GM21576 (cell line): ENCODE measurements around the gene SERPINA12.

Source experiments
- ATAC-seq: cut with Tn5 transposase; IDR thresholded peaks from one replicate; pipeline ENCODE4 v1.9.1; 2021; ENCODE audit warnings: mild to moderate bottlenecking, moderate library complexity; ENCODE audit not compliant: unreplicated experiment

SERPINA12 gene

DNA sequence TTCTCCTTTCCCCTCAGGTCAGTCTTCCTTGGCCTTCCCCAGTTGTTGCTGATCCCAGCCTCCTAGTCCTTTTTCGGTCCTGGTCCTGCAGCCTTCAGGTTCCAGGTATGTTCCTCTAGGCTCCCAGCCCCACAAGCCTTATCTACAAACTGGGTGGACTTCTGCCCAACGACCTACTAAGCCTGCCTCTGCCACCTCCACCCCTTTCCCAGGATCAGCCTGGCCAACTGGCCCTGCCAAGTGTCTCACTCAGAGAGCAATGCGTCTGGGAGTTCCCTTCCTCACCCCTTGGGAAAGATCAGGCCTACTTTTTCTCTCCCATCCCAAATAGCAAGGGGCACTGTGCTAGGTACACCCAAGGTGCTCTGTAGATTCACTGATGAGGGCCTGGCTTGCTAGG, at the start of gene SERPINA12:
Gene SERPINA12, minus strand, starts transcription at position 114 of the 400 bp plus-strand sequence. CDS start 11,072 bp downstream, outside the sequence.
- no peak for ATAC-seq

GRCh38 chr14:94558842-94559241, 49.6 kb upstream of the SERPINA12 start:
- ATAC-seq = no peak

GRCh38 chr14:94557327-94557726, 48.1 kb upstream of the SERPINA12 start:
- ATAC-seq = no peak

GRCh38 chr14:94555991-94556390, 46.7 kb upstream of the SERPINA12 start:
- ATAC-seq = no peak

- no peak for ATAC-seq
These were observed 40.8 kb upstream of the SERPINA12 start for GRCh38 chr14:94550041-94550440.

GRCh38 chr14:94548999-94549985, 40.0 kb upstream of the SERPINA12 start:
- peak; percentile 81 for ATAC-seq

DNA sequence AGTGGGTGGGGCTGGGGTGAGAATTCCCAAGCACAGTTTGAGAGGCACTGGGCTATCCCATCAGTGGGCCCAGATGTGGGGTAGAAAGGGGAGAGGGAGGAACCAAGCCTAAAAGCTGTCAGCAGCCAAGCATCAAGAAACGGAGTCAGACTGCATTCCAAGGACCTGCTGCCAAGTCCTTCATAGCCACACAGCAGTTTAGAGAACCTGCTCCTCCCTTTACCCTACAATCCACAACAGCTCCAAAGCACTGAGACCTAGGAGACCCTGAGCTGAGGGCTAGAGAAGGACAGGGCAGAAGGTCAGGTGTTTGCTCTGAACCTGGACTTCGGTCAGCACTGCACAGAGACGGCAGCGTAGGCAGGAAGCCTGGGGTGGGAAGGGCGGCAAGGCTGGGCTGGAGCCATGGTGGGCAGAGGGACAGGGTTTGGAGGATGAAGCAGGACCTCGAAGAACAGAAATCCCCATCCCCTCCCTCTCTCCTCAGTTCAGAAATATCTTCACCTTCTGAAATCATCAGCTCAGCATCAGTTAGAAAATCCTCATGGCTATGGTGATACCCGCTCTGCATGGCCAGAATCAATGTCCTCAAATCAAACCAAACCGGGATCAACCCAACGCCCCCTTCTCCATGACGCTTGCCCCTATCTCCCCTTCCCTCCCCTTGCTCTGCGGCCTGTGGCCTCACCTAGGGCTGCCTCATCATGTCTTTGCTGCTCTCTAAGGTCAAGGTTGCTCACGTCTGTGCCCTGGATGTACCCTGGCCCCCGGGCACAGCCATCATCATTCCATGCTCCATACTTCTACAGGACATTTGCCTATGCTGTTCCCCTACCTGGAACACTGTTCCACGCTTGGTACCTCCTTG, 39.1 kb upstream of the SERPINA12 start:
- no peak for ATAC-seq

GRCh38 chr14:94547726-94548125, 38.5 kb upstream of the SERPINA12 start:
- no peak for ATAC-seq

DNA sequence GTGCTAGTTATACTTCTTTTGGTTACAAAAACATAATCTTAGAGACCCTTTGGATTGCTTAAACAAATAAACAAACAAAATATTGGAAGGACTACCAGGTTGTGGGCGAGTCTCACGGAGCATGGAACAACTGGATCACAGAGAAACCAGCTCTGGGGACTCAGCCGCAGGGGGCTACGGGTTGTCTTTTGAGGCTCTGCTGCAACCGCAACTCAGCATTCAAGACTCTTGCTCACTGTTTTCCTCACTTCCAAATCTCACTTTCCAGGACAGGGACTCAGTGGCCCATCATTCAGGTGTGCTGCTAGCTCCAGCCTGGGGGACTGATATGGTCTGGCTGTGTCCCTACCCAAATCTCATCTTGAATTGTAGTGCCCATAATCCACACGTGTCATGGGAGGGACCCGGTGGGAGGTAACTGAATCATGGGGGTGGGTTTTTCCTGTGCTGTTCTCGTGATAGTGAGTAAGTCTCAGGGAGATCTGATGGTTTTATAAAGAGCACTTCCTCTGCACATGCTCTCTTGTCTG, 37.9 kb upstream of the SERPINA12 start:
- no peak for ATAC-seq

GRCh38 chr14:94545131-94545841, 36.0 kb upstream of the SERPINA12 start:
- no peak for ATAC-seq

DNA sequence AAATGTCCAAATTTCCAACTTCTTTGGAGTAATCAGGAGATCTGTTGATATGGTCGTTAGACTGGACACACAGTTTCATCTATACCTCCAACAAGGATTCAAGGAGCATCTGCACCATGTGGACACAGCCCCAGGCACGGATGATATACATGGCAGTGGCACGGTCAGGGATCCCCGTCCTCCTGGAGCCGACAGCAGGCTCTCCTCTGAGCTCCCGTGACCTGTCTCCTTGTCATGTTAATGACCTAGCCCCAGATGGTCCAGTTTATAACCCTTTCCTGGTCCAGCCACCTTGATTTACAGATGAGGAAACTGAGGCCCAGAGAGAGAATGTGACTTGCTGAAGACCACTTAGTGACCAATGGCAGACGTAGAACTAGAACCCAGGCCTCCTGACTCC, 35.5 kb upstream of the SERPINA12 start:
- ATAC-seq = no peak

GRCh38 chr14:94543449-94544124, 34.3 kb upstream of the SERPINA12 start:
- no peak for ATAC-seq

DNA sequence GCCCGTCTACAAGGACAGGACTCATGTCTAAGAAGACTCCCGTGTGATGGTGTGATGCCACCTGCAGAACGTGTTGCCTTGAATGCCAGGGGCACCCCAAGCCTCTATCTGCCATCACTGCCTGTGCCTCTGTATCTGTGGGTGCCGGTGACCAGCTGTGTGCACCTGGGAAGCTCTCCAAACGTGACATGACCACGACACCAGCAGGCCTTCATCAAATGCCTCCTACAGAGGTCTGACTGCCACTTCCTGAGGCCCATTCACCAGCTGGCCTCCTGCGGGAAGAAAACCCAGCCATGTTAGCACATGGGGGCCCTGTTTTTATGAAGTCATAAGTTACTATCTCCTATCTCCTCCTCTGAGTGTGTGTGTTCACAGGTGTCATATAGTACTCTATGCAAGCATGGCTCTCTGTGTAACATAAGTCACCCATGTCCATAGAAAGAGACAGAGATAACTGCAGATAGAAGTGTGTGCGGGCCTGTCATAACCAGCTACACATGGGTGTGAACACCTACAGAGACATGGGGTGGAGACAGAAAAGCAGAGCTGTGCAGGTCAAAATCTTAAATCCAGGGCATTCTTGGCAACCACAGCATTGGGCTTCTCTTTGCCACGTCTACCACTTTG, 33.7 kb upstream of the SERPINA12 start:
- ATAC-seq = no peak

- ATAC-seq = no peak
These were observed 33.0 kb upstream of the SERPINA12 start for GRCh38 chr14:94542111-94542810.

- ATAC-seq = no peak
These were observed 32.1 kb upstream of the SERPINA12 start for GRCh38 chr14:94541234-94541975.

DNA sequence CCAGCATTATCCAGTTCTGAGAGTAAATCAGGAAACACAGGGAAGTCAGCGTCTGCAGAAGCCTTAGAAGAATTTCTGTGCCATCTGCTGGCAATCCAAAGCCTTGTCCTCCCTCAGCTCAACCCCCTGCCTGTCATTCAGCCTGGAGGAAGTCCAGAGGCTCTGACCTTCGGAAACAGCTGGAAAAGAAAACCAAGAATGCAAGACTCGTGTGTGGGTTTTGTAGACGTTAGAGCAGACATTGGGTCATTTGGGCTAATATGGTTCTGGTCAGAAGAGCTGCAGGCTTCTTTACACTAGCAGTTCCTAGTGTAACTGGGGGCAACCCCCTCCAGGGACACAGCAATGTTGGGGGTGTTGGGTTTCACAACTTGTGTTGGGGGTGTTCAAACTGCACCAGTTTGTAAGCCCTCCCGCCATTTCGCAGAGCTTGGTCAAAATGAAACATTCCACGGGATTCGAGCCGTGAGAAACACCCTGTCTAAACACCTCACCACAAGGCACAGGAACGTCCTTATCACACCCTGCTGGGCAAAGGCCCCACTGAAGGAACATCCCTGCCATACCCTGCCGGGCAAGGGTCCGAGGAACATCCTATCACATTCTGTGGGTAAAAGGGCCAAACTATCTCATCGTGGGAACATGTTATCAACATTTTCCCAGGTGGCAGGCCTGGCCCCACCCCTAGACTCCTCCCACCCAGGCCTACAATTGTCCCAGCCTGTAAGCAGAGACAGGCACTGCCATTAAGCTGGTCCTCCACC, 30.9 kb upstream of the SERPINA12 start:
- ATAC-seq = no peak

- no peak for ATAC-seq
These were observed 29.9 kb upstream of the SERPINA12 start for GRCh38 chr14:94539181-94539580.
